Astrocyte of the hippocampus (primary cell): ENCODE data around the gene ADAM12.

ENCODE experiments used
- DNase-seq: peaks from one replicate; pipeline ENCODE4 v3.0.0; 2011; ENCODE audit warnings: low read depth, low spot score

The ADAM12 gene

DNA sequence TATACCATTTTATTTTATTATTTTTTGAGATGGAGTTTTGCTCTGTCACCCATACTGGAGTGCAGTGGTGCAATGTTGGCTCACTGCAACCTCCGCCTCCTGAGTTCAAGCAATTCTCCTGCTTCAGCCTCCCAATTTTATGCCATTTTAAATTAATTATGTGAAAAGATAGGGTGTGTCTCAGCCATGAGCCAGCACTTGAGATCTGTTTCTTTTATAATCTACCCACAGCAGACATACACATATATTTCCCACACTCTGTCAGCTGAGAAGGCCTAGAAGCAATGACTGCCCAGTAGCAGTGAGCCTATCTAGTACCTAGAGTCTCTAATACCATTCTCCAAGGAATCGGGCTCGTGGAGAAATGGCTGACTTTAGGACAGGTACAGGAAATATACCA lies 70.5 kb downstream of the ADAM12 start:
- DNase-seq, result no peak

DNA sequence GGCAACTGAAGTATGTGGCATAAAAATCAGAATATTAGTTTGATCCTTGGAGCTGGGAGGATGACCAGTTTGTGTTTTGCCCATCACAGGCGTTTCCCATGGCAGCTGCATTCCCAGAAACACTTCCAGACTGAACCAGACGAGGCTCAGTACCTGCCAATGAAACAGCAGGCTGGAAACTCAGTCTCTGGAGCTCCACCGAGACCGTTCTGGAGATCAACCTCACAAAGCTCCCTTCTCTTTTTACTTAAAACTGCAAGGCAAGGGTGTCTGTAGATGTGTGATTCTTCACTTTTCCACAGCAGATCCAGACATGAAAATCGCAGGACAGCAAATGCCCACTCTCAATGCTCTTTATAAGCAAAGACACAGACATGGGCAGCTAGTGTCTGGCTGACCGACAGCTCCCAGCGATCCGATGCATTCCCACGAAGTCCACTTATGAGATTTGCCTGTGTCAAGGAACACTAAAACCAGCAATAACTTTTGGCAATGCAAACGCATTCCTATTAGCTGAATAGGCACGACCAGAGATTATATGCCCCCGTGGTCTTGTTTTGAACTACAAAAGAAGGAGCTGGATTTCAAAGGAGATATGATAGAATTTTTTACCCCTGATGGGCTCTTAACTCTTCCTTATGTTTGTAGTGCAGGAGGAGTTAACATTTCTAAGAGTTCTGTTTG lies 72.6 kb downstream of the ADAM12 start:
- peak; percentile 83 for DNase-seq

DNA sequence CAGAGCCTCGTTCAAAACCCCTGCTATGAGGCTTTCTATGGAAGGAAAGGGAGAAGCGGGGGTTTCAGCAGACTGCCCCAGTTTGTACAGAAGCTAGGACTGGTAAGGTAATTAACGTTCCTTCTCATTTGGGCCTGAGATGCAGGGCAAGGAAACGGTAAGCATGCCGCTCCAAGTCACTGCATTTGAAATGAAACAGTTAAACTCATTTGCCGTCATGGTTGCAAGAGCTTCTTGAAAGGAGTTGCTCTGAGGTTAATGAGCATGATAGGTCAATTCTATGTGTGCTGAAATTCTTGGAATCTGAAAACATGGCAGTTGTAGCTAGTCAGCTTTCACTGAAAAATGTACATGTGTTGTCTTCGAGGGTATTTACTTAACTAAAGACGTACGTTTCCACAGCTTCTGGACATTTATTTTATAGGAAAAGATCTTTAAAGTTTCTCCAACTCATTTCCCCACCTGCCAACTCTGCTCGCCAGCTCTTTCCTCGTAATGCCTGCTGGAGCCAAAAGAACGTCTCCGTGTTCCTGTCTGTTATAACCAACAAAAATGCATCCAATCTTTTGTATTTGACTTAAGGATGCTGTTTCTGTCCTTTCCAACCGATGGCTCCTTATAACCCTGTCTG lies 73.3 kb downstream of the ADAM12 start:
- DNase-seq, result no peak

DNA sequence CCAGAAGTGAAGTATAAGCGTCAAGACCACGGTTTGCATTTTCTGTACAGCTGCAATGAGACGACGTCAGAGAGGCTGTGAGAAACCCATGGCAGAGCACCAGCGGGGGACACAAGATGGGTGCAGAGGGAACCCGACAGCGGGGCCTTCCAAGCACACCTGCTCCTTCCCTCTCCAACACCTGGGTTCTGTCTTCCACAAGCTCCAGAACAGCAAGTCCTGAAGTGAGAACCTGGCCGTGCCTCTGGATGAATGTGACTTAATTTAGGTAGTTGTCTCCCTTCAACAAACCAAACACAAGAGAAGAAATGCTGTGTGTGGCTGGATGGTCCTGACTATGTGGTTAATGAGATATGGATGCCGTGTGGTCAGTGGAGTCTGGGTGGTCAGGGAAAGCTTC lies 76.1 kb downstream of the ADAM12 start:
- no peak for DNase-seq

DNA sequence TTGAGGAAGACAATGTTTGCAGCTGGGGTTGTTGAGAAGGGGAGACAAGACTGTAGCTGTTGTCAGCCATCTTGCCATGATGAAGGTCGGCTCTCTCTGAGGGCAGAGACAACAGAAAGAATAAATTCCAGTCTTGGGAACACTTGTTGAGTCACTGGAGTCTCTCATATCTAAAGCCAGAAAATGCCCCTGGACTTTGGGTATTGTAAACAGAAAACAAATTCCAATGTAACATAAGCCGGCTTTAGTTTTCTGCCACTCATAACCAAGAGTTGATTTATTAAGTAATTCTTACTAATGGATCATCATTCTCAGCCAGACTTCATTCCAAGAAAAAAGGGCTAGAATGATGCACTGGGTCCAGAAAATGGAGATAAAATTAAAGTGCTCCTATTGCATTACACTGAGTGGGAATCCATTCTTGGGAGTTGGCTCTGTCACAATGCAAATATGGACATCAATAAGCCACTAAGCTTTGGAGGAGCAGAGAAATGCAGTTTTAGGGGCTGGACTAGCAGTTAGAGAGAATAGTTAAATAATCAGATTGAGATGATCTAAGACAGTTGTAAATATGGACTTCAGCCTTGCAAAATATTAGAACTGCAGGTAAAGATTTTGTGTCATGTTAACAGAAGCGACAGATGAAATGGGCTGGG lies 78.9 kb downstream of the ADAM12 start:
- no peak for DNase-seq

DNA sequence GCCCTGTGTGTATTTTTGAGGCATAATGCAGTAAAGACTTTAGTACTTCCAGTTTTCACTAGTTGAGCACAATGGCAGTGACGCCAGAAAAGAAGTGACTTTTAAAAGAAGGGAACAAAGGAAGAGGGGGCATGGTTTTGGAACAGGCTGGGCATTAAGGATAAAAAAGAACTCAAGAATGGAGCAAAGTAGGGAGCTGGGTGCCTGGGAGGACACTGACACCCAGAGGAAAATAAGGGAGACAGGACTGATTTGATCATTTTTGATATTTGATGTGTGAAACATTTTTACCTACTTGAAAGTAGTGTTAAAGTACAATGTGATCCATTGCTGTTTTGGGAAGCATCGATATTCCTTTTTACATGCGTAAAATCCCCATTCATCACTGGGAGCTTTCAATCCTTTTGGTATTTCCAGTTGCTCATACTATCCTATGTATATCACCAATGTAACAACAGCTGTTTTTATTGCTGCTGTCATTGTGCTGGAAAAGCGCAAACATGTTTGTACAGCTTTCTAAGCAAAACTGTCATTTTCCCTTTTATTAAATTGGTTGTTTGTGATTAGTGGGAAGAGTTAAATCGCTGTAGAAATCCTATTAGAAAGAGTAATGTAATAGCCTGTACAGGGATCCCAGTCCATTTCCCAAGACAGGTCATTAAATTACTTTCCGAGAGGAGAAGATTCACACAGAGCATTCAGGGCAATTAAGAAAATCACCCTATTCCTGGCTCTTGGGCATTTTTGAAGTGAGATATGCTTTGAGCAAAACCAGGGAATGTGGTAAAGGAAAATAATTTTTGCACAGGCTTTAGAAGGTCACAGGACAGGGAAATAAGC lies 85.2 kb downstream of the ADAM12 start:
- no peak for DNase-seq

DNA sequence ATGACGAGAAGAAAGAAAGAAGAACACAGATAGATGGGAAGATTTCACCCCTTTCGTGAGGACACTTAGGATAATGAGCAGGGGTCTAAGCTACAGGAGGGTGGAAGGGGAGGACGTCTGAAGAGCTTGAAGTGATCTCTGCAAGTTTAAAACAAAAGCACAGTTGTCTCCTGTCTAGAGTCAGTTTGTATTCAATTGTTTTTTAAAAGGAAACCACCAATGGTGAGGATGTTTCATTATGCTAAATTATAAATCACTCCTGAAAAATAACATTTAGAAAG lies 85.9 kb downstream of the ADAM12 start:
- no peak for DNase-seq

DNA sequence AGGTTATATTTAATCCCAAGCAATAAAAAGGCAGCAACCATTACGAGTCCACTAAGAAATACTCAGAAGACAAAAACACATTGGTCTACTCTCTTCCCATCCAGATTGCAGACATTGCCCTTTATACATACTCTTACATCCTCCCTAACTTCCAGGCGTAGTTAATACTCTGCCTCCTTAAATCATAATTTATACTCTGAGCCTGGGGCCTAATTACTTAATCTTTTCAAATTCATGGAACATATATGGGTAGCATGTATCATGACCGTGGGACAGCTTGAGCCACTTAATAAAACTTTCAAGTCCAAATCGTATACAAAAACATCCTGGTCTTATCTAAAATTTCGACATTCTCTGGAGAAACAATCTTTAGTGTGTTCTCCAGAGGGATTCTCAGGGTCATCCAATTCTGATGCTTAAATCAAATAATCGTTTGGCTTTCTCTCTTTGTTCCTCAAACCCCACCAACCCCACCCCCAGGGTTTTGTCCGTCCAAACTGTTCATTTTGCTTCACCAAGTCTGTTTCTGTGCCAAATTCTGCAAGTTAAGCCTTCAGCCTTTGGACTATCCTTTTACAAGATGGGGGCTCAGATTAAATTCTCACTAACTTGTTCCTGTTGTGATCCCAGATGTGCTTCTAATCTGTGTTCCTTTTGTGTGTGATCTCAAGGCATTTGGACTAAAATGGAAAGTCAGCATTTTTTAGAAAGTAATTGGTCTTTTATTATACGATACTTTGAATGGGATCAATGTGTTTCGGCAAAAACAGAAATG lies 86.4 kb downstream of the ADAM12 start:
- no peak for DNase-seq

DNA sequence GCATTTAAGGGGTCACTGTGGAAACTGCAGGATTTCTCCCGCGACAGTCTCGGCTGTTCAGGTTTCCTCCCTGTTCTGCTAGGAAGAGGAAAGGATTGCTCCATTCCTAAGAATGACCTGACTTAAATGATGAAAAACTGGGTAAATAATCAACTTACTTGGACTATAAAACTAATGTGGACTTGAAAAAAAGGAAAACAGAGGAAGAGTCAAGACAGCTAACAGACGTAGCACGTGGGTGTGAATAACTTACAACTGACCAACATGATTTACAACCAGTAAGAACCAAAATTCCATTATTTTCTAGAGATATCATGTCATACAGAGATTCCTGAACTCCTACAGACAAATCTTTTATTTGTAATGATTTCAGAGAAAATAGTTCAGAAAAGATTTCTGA lies 93.8 kb downstream of the ADAM12 start:
- DNase-seq, result no peak

DNA sequence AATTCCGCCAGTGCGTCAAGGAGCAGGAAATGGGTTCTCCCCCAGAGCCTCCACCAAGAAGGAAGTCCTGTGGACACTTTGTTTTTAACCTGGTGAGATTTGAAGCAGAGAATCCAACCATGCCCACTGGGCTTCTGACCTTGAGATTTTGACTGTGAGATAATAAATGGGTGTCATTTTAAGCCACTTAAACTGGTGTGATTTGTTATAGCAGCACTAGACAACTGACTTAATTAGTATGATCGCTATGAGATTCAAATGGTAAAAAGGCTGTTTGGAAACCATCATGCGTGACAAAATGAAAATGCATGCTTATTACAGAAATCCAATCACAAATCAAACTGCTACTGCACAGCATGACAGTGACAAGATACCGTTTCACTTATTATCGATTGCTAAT lies 98.0 kb downstream of the ADAM12 start:
- DNase-seq, result no peak

DNA sequence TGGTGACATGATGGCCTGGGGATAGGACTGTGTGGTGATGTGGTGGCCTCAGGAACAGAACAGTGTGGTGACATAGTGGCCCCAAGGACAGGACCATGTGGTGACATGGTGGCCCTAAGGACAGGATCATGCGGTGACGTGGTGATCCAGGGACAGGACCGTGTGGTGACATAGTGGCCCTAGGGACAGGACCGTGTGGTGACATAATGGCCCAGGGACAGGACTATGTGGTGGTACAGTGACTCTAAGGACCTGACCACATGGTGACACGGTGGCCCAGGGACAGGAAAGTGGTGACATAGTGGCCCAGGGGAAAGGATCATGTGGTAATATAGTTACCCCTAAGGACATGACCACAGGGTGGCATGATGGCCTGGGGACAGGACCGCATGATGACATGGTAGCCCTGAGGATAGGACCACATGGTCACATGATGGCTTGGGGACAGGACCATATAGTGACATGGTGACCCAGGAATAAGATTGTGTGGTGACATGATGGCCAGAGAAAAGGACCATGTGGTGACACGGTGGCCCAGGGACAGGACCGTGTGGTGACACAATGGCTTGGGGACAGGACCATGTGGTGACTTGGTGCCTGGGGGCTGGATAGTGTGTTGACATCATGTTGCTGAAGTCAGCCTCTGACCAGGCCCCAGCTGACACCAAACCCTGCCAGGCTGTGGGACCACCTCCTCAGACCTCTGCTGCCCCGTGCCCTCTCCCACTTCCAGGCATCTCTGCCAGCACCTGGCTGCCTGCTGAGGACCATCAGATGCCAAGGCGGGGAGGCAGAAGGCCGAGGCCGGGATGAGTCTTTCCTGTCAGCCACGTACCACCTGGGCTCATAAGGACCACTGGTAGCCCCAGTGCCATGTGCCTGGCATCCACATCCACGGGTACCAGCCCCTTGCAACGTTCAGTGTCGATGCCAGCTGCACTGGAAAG lies 99.5 kb downstream of the ADAM12 start:
- no peak for DNase-seq

DNA sequence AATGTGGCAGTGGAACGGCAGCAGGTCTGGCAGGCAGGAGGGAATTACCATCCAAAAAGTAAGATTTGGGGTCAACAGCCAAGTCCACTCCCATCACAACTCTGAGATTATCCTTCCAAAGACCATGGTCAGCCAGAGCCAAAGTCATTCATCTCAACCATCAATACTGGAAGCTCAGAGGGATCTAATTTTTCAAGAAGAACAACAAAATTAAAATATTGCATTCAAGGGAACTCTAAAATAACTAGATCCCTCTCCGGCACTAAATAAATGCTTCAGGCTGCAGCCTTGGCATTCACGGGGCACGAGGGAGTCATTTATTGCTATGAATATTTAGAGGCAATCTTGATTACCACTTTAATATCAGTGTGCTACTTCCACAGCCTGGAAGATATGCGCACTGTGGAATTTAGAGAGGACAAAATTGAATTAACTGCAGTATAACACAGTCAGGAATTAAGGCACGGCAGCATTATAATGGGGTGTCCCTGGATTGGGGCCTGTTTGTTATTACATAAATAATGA lies 102.0 kb downstream of the ADAM12 start:
- DNase-seq, result no peak

DNA sequence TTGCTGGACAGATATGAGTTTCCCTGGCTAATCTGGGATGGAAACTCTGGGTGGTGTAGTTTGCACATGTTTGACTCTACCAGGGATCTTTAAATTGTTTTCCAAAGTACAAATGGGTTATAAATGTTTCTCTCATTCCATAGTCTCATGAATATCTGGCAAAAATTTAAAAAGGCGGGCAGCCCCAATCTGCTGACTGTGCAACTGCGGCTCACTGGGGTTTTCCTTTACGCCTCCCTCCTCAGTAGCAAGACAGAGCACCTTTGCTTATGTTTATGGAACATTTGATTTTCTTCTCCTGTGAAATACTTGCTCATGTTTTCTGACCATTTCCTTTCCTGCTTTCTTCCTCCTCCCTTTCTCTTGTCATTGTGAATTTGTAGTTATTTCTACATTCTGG lies 105.0 kb downstream of the ADAM12 start:
- no peak for DNase-seq

DNA sequence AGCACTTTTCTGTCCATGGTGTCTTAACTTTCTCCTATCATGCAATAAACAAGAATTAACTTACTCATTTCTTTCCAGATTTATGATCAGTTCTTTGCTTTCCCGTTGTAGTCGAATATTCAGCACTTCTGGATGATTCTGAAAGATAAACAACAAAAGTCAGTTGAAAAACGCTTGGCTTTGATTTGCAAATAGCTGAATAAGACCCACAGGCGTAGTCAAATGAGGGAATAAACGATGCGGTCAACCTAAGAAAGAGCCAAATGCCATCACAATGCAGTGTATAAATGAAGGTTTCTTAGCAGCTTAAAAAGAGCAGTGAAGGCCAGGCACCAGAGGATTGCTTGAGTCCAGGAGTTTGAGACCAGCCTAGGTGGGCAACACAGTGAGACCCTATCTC lies 109.4 kb downstream of the ADAM12 start:
- DNase-seq, result peak; percentile 63

DNA sequence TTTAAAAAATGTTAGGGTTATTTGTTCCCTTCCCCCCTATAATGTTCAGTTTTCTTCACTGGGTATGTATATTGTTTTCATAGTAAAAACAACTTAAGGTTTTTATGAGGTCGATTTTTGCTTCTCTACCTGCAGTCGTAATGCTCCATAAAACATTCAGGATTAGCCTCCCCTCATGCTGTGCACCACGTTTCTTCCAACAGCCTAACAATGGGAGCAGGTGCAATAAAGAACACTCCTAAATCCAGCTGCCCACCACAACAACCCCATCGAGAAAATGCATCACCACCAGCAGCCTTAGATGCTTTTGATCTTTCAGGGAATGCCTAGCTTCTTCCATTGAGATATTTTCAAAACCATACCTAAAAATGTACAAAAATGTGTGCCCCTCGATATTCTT lies 111.1 kb downstream of the ADAM12 start:
- DNase-seq, result no peak

DNA sequence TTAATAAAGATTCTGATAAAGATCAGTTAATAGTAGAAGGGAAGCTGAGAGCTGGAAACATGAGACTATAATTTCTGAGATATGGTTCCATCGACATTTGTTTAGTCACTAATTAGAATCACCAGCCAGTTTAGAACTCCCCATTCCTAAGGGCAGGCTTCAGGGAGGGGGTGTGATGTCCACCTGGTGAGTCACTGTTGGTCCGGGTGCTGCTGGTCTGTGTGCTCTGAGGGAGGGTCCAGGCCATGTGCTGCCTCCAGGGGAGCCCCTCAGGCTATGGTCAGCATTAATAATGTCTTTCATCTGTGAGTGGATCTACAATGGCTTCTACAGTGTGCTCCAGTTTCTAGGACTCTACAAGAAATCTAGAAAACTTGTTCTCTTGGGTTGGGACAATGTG lies 115.8 kb downstream of the ADAM12 start:
- DNase-seq, result no peak

DNA sequence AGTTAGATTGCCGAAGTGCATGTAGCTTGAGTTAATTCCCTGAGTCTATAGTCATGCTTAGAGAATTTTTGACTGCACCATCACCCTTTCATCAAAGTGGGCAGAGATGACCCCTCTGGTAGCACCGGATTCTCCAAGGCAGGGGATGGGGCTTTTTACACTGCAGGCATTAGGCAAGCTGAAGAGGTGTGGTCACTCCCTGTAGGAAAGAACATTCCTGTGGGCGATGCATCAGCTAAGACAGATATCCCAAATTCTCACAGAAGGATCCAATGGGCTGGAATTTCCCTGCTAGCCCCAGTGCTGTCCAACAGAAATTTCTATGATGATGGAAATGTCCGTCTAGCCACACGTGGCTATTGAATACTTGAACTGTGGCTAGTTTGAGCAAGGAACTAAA lies 118.2 kb downstream of the ADAM12 start:
- DNase-seq, result peak; percentile 94

DNA sequence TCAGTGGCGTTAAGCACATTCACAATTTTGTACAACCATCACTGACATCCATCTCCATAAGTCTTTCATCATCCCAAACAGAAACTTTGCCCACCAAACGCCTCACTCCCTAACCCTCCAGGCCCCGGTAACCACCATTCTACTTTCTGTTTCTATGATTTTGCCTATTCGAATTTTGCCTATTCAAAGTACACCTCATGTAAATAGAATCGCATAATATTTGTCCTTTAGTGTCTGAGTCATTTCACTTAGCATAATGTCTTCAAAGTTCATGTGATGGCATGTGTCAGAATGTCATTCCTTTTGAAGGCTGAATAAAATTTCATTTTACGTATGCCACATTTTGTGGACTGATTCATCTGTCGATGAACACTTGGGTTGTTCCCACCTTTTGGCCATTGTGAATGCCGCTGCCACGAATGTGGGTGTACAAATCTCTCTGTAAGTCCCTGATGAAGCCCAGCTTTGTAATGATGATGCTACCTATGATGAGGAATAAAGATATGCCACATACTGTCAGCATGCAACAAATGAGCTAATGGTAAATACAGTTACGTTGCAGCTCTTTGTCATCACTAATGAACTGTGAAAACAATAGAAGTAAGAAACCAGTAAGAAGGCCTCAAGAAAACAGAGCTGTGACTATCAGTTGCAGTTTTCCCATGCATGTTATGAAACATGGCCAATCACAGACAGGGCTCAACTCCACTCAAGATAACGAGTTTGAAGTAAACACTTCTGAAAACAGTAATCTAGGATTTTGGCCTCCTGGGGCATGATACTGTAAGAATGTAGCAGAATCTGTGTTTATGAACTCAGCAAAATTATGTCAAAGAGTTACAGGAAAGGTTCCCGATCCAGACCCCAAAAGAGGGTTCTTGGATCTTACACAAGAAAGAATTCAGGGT lies 120.0 kb downstream of the ADAM12 start:
- DNase-seq, result peak; percentile 21
